Hepatocyte (in vitro differentiated cells): ENCODE data around the gene PLPPR1.

ENCODE experiments used
- EZH2 ChIP-seq: fragments of 200-600 bp; sonication (generic); IDR thresholded peaks from 2 replicates; pipeline ENCODE4 v1.6.1; 2016; ENCODE audit warnings: antibody characterized with exemption, mild to moderate bottlenecking, borderline replicate concordance
- EZH2phosphoT487 ChIP-seq: fragments of 200-600 bp; sonication (generic); IDR thresholded peaks from one replicate; pipeline ENCODE4 v1.6.1; 2018; ENCODE audit warnings: antibody characterized with exemption, mild to moderate bottlenecking, low read depth, moderate library complexity; ENCODE audit not compliant: unreplicated experiment, severe bottlenecking
- TF ChIP-seq, protein P1 (sequence below): fragments of 200-600 bp; sonication (generic); IDR thresholded peaks from 2 replicates; pipeline ENCODE4 v1.5.1; 2016; ENCODE audit warnings: antibody characterized with exemption, mild to moderate bottlenecking; ENCODE audit not compliant: poor library complexity

DNA sequence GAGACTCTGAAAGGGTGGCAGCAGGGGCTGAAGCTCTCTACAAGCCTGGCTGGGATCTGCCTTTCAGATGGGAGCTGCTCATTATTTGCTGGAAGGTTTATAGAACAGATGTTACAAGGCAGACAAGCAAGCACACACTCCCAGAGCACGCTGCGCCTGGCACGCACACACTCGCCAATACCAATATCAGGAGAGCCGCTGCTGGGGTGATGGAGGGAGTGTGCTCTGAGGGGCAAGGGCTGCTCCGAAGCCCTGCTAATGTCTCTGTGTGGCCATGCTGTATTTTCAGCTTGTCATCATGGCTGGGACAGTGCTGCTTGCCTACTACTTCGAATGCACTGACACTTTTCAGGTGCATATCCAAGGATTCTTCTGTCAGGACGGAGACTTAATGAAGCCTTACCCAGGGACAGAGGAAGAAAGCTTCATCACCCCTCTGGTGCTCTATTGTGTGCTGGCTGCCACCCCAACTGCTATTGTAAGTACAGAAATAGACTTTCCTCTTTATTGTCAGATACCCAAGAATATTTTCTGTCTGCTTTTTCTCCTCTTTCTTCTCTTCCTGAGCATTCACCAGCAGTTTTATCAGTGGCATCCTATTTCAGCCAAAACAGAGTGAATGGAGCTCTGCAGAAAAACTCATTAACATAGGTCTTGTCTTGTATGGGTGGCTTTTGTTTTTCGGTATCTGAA lies 241.2 kb downstream of the PLPPR1 start:
- TF ChIP-seq, protein P1, sequence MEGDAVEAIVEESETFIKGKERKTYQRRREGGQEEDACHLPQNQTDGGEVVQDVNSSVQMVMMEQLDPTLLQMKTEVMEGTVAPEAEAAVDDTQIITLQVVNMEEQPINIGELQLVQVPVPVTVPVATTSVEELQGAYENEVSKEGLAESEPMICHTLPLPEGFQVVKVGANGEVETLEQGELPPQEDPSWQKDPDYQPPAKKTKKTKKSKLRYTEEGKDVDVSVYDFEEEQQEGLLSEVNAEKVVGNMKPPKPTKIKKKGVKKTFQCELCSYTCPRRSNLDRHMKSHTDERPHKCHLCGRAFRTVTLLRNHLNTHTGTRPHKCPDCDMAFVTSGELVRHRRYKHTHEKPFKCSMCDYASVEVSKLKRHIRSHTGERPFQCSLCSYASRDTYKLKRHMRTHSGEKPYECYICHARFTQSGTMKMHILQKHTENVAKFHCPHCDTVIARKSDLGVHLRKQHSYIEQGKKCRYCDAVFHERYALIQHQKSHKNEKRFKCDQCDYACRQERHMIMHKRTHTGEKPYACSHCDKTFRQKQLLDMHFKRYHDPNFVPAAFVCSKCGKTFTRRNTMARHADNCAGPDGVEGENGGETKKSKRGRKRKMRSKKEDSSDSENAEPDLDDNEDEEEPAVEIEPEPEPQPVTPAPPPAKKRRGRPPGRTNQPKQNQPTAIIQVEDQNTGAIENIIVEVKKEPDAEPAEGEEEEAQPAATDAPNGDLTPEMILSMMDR: no peak
- no peak for TF ChIP-seq EZH2
- TF ChIP-seq EZH2phosphoT487: no peak
